A673 (cell line): Measurements from ENCODE around the gene NFATC3. TPM values are rescaled to one million over a fixed set of nuclear protein-coding genes. Genes with fewer than 3 reads are reported as not detected.

Experiments used
- BruUV-seq: library from RNA; stranded (reverse); fragments of 400-500 nt; replicated peaks from 2 replicates; lab custom pipeline; 2021; lab: Mats Ljungman, UMichigan
- CTCF ChIA-PET: fragments of 300-600 bp; sonication (Branson Sonifier 250); formaldehyde crosslinking; loops from one replicate; lab custom pipeline; 2022; ENCODE audit warnings: antibody characterized with exemption; lab: Charles Lee
- POLR2A ChIA-PET: fragments of 300-600 bp; sonication (Branson Sonifier 250); formaldehyde crosslinking; loops from one replicate; lab custom pipeline; 2022; ENCODE audit warnings: antibody characterized with exemption; ENCODE audit not compliant: low non-redundant PET; lab: Charles Lee
- DNase-seq: peaks from one replicate; pipeline ENCODE4 v3.0.0-alpha.2; 2015; ENCODE audit warnings: low spot score
- H3K27ac ChIP-seq: fragments of 200-600 bp; sonication (generic); 2 replicates; pipeline ENCODE4 v1.5.1; 2016; ENCODE audit warnings: mixed run types, low read depth, mild to moderate bottlenecking, mixed read lengths, antibody characterized with exemption, low read length; ENCODE audit not compliant: poor library complexity, severe bottlenecking
- H3K27me3 ChIP-seq: fragments of 200-600 bp; sonication (generic); replicated peaks from 2 replicates; pipeline ENCODE4 v1.6.1; 2017; ENCODE audit warnings: mixed run types, low read depth, mild to moderate bottlenecking, mixed read lengths, antibody characterized with exemption, low read length; ENCODE audit not compliant: insufficient read depth, poor library complexity
- H3K36me3 ChIP-seq: fragments of 200-600 bp; sonication (generic); 2 replicates; pipeline ENCODE4 v1.6.1; 2016; ENCODE audit warnings: mixed run types, mild to moderate bottlenecking, mixed read lengths, antibody characterized with exemption, low read length; ENCODE audit not compliant: insufficient read depth, poor library complexity, severe bottlenecking
- H3K4me1 ChIP-seq: fragments of 200-600 bp; sonication (generic); 2 replicates; pipeline ENCODE4 v1.6.1; 2017; ENCODE audit warnings: mixed run types, mild to moderate bottlenecking, mixed read lengths, antibody characterized with exemption, low read length; ENCODE audit not compliant: insufficient read depth, poor library complexity, severe bottlenecking
- H3K4me3 ChIP-seq: fragments of 200-600 bp; sonication (generic); 2 replicates; pipeline ENCODE4 v1.5.1; 2016; ENCODE audit warnings: low read depth, mixed run types, mild to moderate bottlenecking, mixed read lengths, low read length; ENCODE audit not compliant: poor library complexity, severe bottlenecking
- H3K9me3 ChIP-seq: fragments of 200-600 bp; sonication (generic); 2 replicates; pipeline ENCODE4 v1.6.1; 2016; ENCODE audit warnings: mixed run types, low read depth, mild to moderate bottlenecking, mixed read lengths, antibody characterized with exemption, low read length; ENCODE audit not compliant: poor library complexity, severe bottlenecking
- CTCF ChIP-seq: fragments of 300-800, 200-600 bp; sonication (generic); conservative IDR thresholded peaks from 2 replicates; pipeline ENCODE4 v1.5.1; 2017; ENCODE audit warnings: low read depth, mild to moderate bottlenecking, antibody characterized with exemption, low read length, moderate library complexity, mixed read lengths
- EZH2 ChIP-seq: fragments of 200-600 bp; sonication (generic); IDR thresholded peaks from 2 replicates; pipeline ENCODE4 v1.6.1; 2017; ENCODE audit warnings: borderline replicate concordance, low read depth, mild to moderate bottlenecking, mixed read lengths, antibody characterized with exemption, low read length; ENCODE audit not compliant: poor library complexity, severe bottlenecking
- intact Hi-C: fragments of 100-400 bp; cut with micrococcal nuclease; formaldehyde crosslinking; loops from one replicate; pipeline ENCODE4 v1.10.0; 2022; ENCODE audit not compliant: unreplicated experiment
- total RNA-seq: library from RNA; stranded (reverse); gene quantifications from 2 replicates; pipeline ENCODE4 v1.2.3, GENCODE V29; 2021

NFATC3 gene
- total RNA-seq, 1 experiment from 2014 or later: 56.0 TPM

GRCh38 chr16:68263559-68264127 is 178.5 kb downstream of the NFATC3 start:
- H3K27ac ChIP-seq: peak overlapping the region; percentile 93
- H3K9me3 ChIP-seq: no peaks in the 10 kb centered on the region
- no peaks in the 10 kb centered on the region for H3K36me3 ChIP-seq
- ChIA-PET CTCF (interaction anchor here (0.6 to 2.1 kb wide), 10 partner anchors 14 to 223 kb away, joined by 3 to 7 read pairs (median 4); partner anchors contain the start of genes NFATC3, PRMT7 and SLC7A6OS), POLR2A (no interaction called here)
- H3K4me3 ChIP-seq: peak overlapping the region; percentile 89
- no peaks in the 10 kb centered on the region for H3K27me3 ChIP-seq
- no TSS peak for BruUV-seq
- TF ChIP-seq CTCF (no peak), EZH2 (no peak)
- intact Hi-C loops: loop anchor here (2.0 to 10.0 kb wide), 3 partner anchors 49 to 251 kb away; partner anchors contain the start of genes PRMT7 and SLC7A6OS
- DNase-seq: no peak
- H3K4me1 ChIP-seq: peaks cover 11% of the 10 kb centered on the region

DNA sequence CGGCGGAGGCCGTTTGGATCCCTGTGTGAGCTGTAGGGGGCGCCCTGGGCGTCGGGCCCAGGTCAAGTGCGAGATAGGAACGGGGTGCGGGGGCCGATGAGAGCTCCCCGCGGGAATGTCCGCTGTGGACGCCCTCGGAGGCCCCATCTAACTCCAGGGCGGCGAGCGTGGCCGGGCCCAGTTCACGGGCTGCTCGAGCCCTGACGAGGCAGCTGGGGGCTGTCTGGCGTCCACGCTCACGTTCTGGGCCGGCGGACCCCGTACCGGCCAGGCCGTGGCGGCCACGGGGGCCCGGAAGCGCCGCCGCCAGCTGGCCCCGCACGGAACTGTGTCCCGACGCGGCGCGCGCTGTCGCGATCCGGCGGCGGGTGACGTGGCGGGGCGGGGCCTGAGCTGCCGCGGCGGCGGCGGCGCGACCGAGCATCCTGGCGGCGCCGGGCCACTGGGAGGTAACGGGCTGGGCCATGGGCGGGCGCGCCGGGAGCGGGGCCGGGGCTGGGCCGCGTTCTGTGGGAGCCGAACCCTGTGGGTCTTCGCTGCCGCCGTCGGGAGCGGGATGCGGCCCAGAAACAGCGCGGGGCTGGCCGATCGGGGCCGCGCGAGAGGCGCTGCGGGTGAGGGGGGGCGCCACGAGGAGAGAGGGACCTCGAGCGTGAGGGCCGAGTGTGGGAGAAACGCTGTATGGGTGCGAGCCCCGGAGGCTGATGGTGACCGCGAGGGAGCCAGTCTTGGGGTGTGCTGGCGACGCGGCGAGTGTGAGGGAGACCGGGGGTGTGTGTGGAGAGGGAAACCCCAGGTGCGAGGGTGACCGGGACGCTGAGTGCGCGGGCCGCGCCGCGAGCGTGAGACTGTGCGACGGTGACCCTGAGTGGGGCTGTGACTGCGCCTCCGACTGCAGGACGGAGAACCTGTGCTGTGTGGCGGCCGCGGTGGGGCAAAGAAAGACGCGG is 179.2 kb downstream of the NFATC3 start, which contains the start of gene SLC7A6:
Gene SLC7A6, plus strand, starts transcription at position 399 of the 950 bp plus-strand sequence. CDS start 10,201 bp downstream, outside the sequence.
- POLR2A ChIA-PET: interaction anchor here (0.6 kb wide), 1 partner anchor 639 kb away, joined by 4 read pairs; no protein-coding TSS in a partner anchor
- Histone ChIP-seq H3K4me1 (peaks cover 11% of the 10 kb centered on the region), H3K36me3 (no peaks in the 10 kb centered on the region), H3K9me3 (no peaks in the 10 kb centered on the region), H3K27me3 (no peaks in the 10 kb centered on the region), H3K27ac (peak within 1 kb of the TSS; percentile 93), H3K4me3 (peak within 1 kb of the TSS; percentile 89)
- CTCF ChIA-PET: interaction anchor here (0.6 to 2.1 kb wide), 10 partner anchors 15 to 243 kb away, joined by 3 to 7 read pairs (median 4); partner anchors contain the start of genes NFATC3, PRMT7 and SLC7A6OS
- BruUV-seq: TSS peak; percentile 30
- TF ChIP-seq EZH2 (no peak), CTCF (peak; percentile 79)
- DNase-seq: peak; percentile 82
- intact Hi-C loops: loop anchor here (2.0 to 10.0 kb wide), 3 partner anchors 48 to 250 kb away; partner anchors contain the start of genes PRMT7 and SLC7A6OS
